ENCODE data around the gene TAGAP.
"Not testable (repeated sequence)": the region's sequence is repeated elsewhere in the genome, so short reads cannot be mapped to it uniquely, and the experiment has no call there.

TAGAP gene

GRCh38 chr6:159033160-159034049 is 11.4 kb downstream of the TAGAP start:
- ChIA-PET POLR2A (no interaction called here), CTCF (interaction anchor here (0.6 to 1.5 kb wide), 3 partner anchors 10 to 140 kb away, joined by 3 read pairs; no protein-coding TSS in a partner anchor)
- TF ChIP-seq SP1 (IDR thresholded peaks at IDR 0.05): no peak
- no peak for TF ChIP-seq TARDBP (IDR thresholded peaks at IDR 0.05)
- no peak for TF ChIP-seq SUZ12 (IDR thresholded peaks at IDR 0.05)
- TF ChIP-seq FOXA1 (IDR thresholded peaks at IDR 0.05): no peak
- TF ChIP-seq ARNT (IDR thresholded peaks at IDR 0.05): no peak
- no peak for TF ChIP-seq L3MBTL2 (conservative IDR thresholded peaks at IDR 0.05)
- no peak for DNase-seq (ENCODE audit: extremely low spot score)

- DNase-seq (ENCODE audit: extremely low spot score): no peak
- POLR2A ChIA-PET: no interaction called here
Observed at GRCh38 chr6:159031846-159032245, 12.9 kb downstream of the TAGAP start.

GRCh38 chr6:159030168-159030567 is 14.6 kb downstream of the TAGAP start:
- TF ChIP-seq PKNOX1 (IDR thresholded peaks at IDR 0.05) (no peak), FOXA1 (IDR thresholded peaks at IDR 0.05) (no peak), CTBP1 (IDR thresholded peaks at IDR 0.05; ENCODE audit: borderline replicate concordance) (no peak), BHLHE40 (IDR thresholded peaks at IDR 0.05; ENCODE audit: borderline replicate concordance) (no peak), SP1 (IDR thresholded peaks at IDR 0.05) (no peak), ARNT (IDR thresholded peaks at IDR 0.05) (no peak)

More at GRCh38 chr6:159031846-159032245, 12.9 kb downstream of the TAGAP start:
- TF ChIP-seq FOXA1 (IDR thresholded peaks at IDR 0.05) (no peak), FOXK2 (IDR thresholded peaks at IDR 0.05) (no peak), FOXM1 (IDR thresholded peaks at IDR 0.05; ENCODE audit: borderline replicate concordance) (no peak), PKNOX1 (IDR thresholded peaks at IDR 0.05) (no peak), ELF4 (IDR thresholded peaks at IDR 0.05) (no peak), TARDBP (IDR thresholded peaks at IDR 0.05) (no peak), SP1 (IDR thresholded peaks at IDR 0.05) (no peak), NFRKB (IDR thresholded peaks at IDR 0.05) (no peak), CTBP1 (IDR thresholded peaks at IDR 0.05; ENCODE audit: borderline replicate concordance) (no peak), HDGF (IDR thresholded peaks at IDR 0.05; ENCODE audit: borderline replicate concordance) (no peak), LEF1 (IDR thresholded peaks at IDR 0.05; ENCODE audit: borderline replicate concordance) (no peak), BHLHE40 (IDR thresholded peaks at IDR 0.05; ENCODE audit: borderline replicate concordance) (no peak), SUZ12 (IDR thresholded peaks at IDR 0.05) (no peak)
- CTCF ChIA-PET: interaction anchor here (1.5 kb wide), 1 partner anchor 73 kb away, joined by 3 read pairs; no protein-coding TSS in a partner anchor

GRCh38 chr6:159025224-159025623 is 19.6 kb downstream of the TAGAP start:
- POLR2A ChIA-PET; DNase-seq (ENCODE audit: extremely low spot score); CTCF ChIA-PET: not testable (repeated sequence)

More at GRCh38 chr6:159030168-159030567, 14.6 kb downstream of the TAGAP start:
- POLR2A ChIA-PET: no interaction called here
- DNase-seq (ENCODE audit: extremely low spot score): no peak
- CTCF ChIA-PET: no interaction called here

- ChIA-PET POLR2A (no interaction called here), CTCF (no interaction called here)
- TF ChIP-seq BHLHE40 (IDR thresholded peaks at IDR 0.05; ENCODE audit: borderline replicate concordance): no peak
- no peak for TF ChIP-seq ARNT (IDR thresholded peaks at IDR 0.05)
- no peak for TF ChIP-seq FOXA1 (IDR thresholded peaks at IDR 0.05)
- no peak for TF ChIP-seq PKNOX1 (IDR thresholded peaks at IDR 0.05)
- TF ChIP-seq SUZ12 (IDR thresholded peaks at IDR 0.05): no peak
- no peak for TF ChIP-seq TARDBP (IDR thresholded peaks at IDR 0.05)
- TF ChIP-seq SP1 (IDR thresholded peaks at IDR 0.05): no peak
- no peak for TF ChIP-seq NFRKB (IDR thresholded peaks at IDR 0.05)
- TF ChIP-seq LEF1 (IDR thresholded peaks at IDR 0.05; ENCODE audit: borderline replicate concordance): no peak
- TF ChIP-seq ZNF384 (IDR thresholded peaks at IDR 0.05): no peak
- no peak for TF ChIP-seq FOXM1 (IDR thresholded peaks at IDR 0.05; ENCODE audit: borderline replicate concordance)
- no peak for TF ChIP-seq HDGF (IDR thresholded peaks at IDR 0.05; ENCODE audit: borderline replicate concordance)
- TF ChIP-seq FOXK2 (IDR thresholded peaks at IDR 0.05): no peak
- DNase-seq (ENCODE audit: extremely low spot score): no peak
Observed at GRCh38 chr6:159023893-159024292, 20.9 kb downstream of the TAGAP start.

- POLR2A ChIA-PET: no interaction called here
Observed at GRCh38 chr6:159020011-159020410, 24.8 kb downstream of the TAGAP start.

More at GRCh38 chr6:159020011-159020410, 24.8 kb downstream of the TAGAP start:
- TF ChIP-seq BHLHE40 (IDR thresholded peaks at IDR 0.05; ENCODE audit: borderline replicate concordance) (no peak), ARNT (IDR thresholded peaks at IDR 0.05) (no peak), NFRKB (IDR thresholded peaks at IDR 0.05) (no peak), HDGF (IDR thresholded peaks at IDR 0.05; ENCODE audit: borderline replicate concordance) (no peak), L3MBTL2 (conservative IDR thresholded peaks at IDR 0.05) (no peak), TARDBP (IDR thresholded peaks at IDR 0.05) (no peak), FOXM1 (IDR thresholded peaks at IDR 0.05; ENCODE audit: borderline replicate concordance) (no peak), FOXA1 (IDR thresholded peaks at IDR 0.05) (no peak), CTBP1 (IDR thresholded peaks at IDR 0.05; ENCODE audit: borderline replicate concordance) (no peak), SP1 (IDR thresholded peaks at IDR 0.05) (no peak), ZNF384 (IDR thresholded peaks at IDR 0.05) (no peak), PKNOX1 (IDR thresholded peaks at IDR 0.05) (no peak), FOXK2 (IDR thresholded peaks at IDR 0.05) (no peak), LEF1 (IDR thresholded peaks at IDR 0.05; ENCODE audit: borderline replicate concordance) (no peak), ELF4 (IDR thresholded peaks at IDR 0.05) (no peak), SUZ12 (IDR thresholded peaks at IDR 0.05) (no peak)
- CTCF ChIA-PET: interaction anchor here (1.2 kb wide), 1 partner anchor 23 kb away, joined by 3 read pairs; no protein-coding TSS in a partner anchor
- no peak for DNase-seq (ENCODE audit: extremely low spot score)

All from HEK293T (cell line).